Measurements from ENCODE around the gene ACOT13. TPM values are rescaled to one million over a fixed set of nuclear protein-coding genes. Genes with fewer than 3 reads are reported as not detected.
"Not testable (repeated sequence)": the region's sequence is repeated elsewhere in the genome, so short reads cannot be mapped to it uniquely, and the experiment has no call there.

The ACOT13 gene
- total RNA-seq, 3 donors from 2014 or later (not counting 1 experiment from before 2014, with no cell fraction given): 3.2 to 4.3 (median 4.2) TPM

- Histone ChIP-seq H3K4me1 (ENCODE audit: control insufficient read depth, insufficient read depth, low read length) (peaks cover 3% of the 10 kb centered on the region), H3K36me3 (ENCODE audit: control insufficient read depth, insufficient read depth, low read length) (no peaks in the 10 kb centered on the region), H3K27ac (ENCODE audit: low read length) (no peak overlapping the region), H3K9me3 (ENCODE audit: control insufficient read depth, insufficient read depth, low read length) (no peaks in the 10 kb centered on the region), H3K27me3 (ENCODE audit: control insufficient read depth, insufficient read depth, low read length) (no peaks in the 10 kb centered on the region), H3K4me3 (ENCODE audit: low read length) (no peak overlapping the region)
- no peaks in the 10 kb centered on the region for H3K9me3 Mint-ChIP-seq
- WGBS (ENCODE audit: insufficient coverage): 69% methylated on average over 5 of the region's 5 CpGs
- no peak for DNase-seq
- no peak overlapping the region for H3K4me3 Mint-ChIP-seq
- H3K4me1 Mint-ChIP-seq: no peaks in the 10 kb centered on the region
- peaks cover 13 to 19% of the 10 kb centered on the region in 2 donors for H3K27me3 Mint-ChIP-seq (ENCODE audit: low read depth in 2 of 2)
- no peak overlapping the region for H3K27ac Mint-ChIP-seq
- H3K36me3 Mint-ChIP-seq: no peaks in the 10 kb centered on the region
- intact Hi-C loops (cut with micrococcal nuclease): no loop called here
- no peak for ATAC-seq
- TF ChIP-seq CTCF (IDR thresholded peaks at IDR 0.05): no peak
These were observed 78.0 kb downstream of the ACOT13 start for GRCh38 chr6:24744911-24745310.

- peaks cover 3% of the 10 kb centered on the region for H3K4me1 ChIP-seq (ENCODE audit: control insufficient read depth, insufficient read depth, low read length)
- H3K36me3 Mint-ChIP-seq: no peaks in the 10 kb centered on the region
- no peaks in the 10 kb centered on the region for H3K4me1 Mint-ChIP-seq
- WGBS (ENCODE audit: insufficient coverage): 18% methylated on average over 1 of the region's 3 CpGs
- no peaks in the 10 kb centered on the region for H3K9me3 Mint-ChIP-seq
- peak overlapping the region; percentile 21 for H3K27ac ChIP-seq (ENCODE audit: low read length)
- H3K27ac Mint-ChIP-seq: no peak overlapping the region
- no peak overlapping the region for H3K4me3 Mint-ChIP-seq
- H3K27me3 Mint-ChIP-seq (ENCODE audit: low read depth in 2 of 2): peaks cover 11 to 29% of the 10 kb centered on the region in 2 donors
- ATAC-seq (no peak), DNase-seq (no peak)
- no peaks in the 10 kb centered on the region for H3K27me3 ChIP-seq (ENCODE audit: control insufficient read depth, insufficient read depth, low read length)
- intact Hi-C loops (cut with micrococcal nuclease): no loop called here
- H3K4me3 ChIP-seq (ENCODE audit: low read length): no peak overlapping the region
- TF ChIP-seq CTCF (IDR thresholded peaks at IDR 0.05): no peak
- no peaks in the 10 kb centered on the region for H3K9me3 ChIP-seq (ENCODE audit: control insufficient read depth, insufficient read depth, low read length)
- no peaks in the 10 kb centered on the region for H3K36me3 ChIP-seq (ENCODE audit: control insufficient read depth, insufficient read depth, low read length)
These were observed 82.4 kb downstream of the ACOT13 start for GRCh38 chr6:24749297-24749696.

GRCh38 chr6:24750878-24751277, 84.0 kb downstream of the ACOT13 start:
- H3K27ac ChIP-seq (ENCODE audit: low read length); DNase-seq; H3K27me3 ChIP-seq (ENCODE audit: control insufficient read depth, insufficient read depth, low read length); H3K36me3 ChIP-seq (ENCODE audit: control insufficient read depth, insufficient read depth, low read length); H3K9me3 ChIP-seq (ENCODE audit: control insufficient read depth, insufficient read depth, low read length); H3K4me3 Mint-ChIP-seq; H3K36me3 Mint-ChIP-seq; intact Hi-C loops (cut with micrococcal nuclease); H3K4me3 ChIP-seq (ENCODE audit: low read length); H3K9me3 Mint-ChIP-seq; H3K4me1 ChIP-seq (ENCODE audit: control insufficient read depth, insufficient read depth, low read length); H3K27ac Mint-ChIP-seq; H3K4me1 Mint-ChIP-seq; ATAC-seq: not testable (repeated sequence)
- peaks cover 11 to 32% of the 10 kb centered on the region in 2 donors for H3K27me3 Mint-ChIP-seq (ENCODE audit: low read depth in 2 of 2)
- WGBS (ENCODE audit: insufficient coverage): 94% methylated on average over 3 of the region's 3 CpGs

- no peaks in the 10 kb centered on the region for H3K9me3 ChIP-seq (ENCODE audit: control insufficient read depth, insufficient read depth, low read length)
- H3K4me1 Mint-ChIP-seq: no peaks in the 10 kb centered on the region
- no peak overlapping the region for H3K4me3 ChIP-seq (ENCODE audit: low read length)
- ATAC-seq (no peak), DNase-seq (no peak)
- no peak overlapping the region for H3K4me3 Mint-ChIP-seq
- no peaks in the 10 kb centered on the region for H3K36me3 Mint-ChIP-seq
- H3K9me3 Mint-ChIP-seq: no peaks in the 10 kb centered on the region
- no peak overlapping the region for H3K27ac Mint-ChIP-seq
- H3K27me3 ChIP-seq (ENCODE audit: control insufficient read depth, insufficient read depth, low read length): no peaks in the 10 kb centered on the region
- H3K4me1 ChIP-seq (ENCODE audit: control insufficient read depth, insufficient read depth, low read length): peaks cover 3% of the 10 kb centered on the region
- peaks cover 11 to 32% of the 10 kb centered on the region in 2 donors for H3K27me3 Mint-ChIP-seq (ENCODE audit: low read depth in 2 of 2)
- H3K27ac ChIP-seq (ENCODE audit: low read length): no peak overlapping the region
- no peak for TF ChIP-seq CTCF (IDR thresholded peaks at IDR 0.05)
- intact Hi-C loops (cut with micrococcal nuclease): no loop called here
- WGBS (ENCODE audit: insufficient coverage): 54% methylated on average over 2 of the region's 2 CpGs
- H3K36me3 ChIP-seq (ENCODE audit: control insufficient read depth, insufficient read depth, low read length): no peaks in the 10 kb centered on the region
These were observed 85.6 kb downstream of the ACOT13 start for GRCh38 chr6:24752503-24752902.

Measured in natural killer cell (primary cell).